CD4-positive, alpha-beta T cell treated with Interferon alpha-2 for 1 hour (primary cell): ENCODE data around the gene PTPRN2.

ENCODE experiments used
- DNase-seq, 2 donors: peaks; one replicate each; pipeline ENCODE4 v3.0.0-alpha.2; 2020 to 2022

Gene PTPRN2

DNA sequence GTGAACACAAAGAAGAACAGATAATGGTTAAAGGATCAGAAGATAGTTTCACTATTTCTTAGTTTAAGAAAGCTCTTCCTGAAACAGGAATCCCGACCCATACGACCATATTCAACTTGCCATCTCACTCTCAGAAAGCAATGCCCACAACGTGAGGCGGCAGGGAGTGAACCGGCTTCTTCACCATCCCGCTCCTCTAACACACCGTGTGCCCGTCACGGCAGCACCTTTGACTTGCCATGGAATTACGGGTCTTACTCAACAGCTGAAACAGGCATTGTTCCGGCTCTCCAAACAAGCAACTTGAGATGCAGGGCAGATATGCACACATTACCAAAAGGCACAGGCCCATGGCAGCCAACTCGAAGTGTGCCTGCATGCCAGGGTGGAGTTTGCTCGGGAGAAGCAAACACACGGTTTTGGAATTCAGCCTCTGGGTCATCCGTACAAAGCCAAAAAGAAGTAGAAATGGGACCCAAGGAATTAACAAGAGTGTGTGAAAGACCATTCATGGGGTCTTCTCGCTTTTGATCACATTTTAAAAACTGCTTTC is 957.2 kb downstream of the PTPRN2 start:
- no peak for DNase-seq

DNA sequence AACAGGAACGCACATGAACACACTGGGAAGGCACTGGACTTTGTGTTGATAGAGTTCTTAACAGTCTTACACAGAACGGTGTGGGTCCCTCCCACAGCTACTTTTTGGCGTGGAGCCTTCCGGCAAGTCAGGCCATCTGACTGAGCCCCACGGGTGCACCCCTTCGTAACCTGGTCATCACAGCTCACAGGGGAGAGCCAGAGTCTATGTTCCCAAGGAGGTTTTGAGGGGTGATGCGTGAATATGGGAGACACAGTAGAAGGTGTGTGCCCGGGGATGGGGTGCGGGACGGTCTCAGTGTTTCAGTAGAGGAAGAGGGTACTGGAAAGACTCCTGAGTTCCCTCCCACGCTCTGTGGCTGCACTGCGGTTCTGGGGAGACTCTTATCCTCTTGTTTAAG is 959.2 kb downstream of the PTPRN2 start:
- DNase-seq: no peak

DNA sequence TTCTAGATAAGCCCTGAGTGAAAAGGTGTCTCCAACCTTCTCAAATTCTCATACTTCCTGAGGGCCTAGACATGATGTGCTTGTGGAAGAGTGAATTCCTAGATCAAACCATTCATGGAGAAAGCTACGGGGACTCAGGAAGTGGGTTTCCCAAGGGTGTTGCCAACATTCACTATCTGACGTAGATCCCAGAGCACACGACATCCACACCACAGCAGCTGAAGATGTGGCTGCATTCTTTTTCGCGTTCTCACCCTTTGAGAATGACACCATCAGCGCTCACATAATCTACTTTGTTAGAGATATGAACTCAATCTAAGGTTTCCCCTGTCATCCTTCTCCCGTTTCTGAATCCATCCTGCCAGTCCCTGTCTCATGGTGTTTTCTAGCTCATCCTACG is 960.0 kb downstream of the PTPRN2 start:
- no peak for DNase-seq

DNA sequence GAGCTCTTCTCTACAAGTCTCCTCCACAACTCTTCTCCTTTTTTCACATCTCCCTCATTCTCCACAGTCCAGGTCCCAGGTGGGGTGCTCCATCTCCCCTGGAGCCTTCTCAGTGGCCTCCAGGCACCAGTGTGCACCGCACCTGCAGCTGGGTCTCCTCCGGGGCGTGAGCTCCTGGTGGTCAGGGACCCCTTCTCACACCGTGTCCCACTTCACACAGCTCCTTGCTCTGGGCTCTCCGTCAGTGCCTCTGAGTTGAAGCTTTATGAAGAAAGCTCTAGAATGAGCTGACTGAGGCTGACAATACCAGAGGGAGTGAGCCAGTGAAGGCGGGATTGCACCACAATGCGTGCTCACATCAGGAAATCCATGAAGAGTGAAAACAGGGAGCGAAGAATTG is 960.6 kb downstream of the PTPRN2 start:
- no peak for DNase-seq

DNA sequence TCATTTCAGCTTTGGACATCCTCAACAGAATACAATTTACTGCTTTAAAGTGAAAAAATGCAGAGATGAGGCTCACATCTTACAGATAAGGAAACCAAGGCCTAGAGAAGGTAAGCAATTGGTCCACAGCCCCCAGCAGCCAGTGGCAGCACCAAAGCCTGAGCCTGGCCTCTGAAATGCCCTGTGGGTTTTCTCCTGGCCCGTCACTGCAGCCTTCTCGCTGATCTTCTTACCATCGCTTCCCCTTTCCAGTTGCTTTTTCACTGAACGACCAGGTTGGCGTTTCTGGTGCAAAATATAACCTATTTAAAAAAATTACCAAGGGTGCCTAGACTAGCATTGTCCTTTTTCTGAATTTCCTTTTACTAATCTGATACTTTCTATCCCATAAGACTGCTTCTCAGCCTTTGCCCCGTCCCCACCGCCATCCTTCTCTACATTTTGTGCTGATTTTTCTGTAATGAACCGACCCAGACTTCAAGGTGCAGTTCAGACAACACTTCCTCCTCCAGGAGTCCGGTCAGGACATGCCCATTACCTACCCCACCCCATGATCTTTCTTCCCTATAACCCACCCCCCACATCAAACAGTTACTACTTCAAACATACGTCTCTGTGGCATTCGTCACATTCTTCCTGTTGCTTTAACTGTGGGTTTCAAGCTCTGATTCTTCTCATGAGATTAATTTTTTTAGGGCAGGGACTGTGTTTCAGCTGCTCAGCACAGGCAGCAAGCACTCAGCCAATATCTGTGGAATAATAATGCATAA is 961.5 kb downstream of the PTPRN2 start:
- peak in 1 of 2 donors; percentile 48 for DNase-seq

DNA sequence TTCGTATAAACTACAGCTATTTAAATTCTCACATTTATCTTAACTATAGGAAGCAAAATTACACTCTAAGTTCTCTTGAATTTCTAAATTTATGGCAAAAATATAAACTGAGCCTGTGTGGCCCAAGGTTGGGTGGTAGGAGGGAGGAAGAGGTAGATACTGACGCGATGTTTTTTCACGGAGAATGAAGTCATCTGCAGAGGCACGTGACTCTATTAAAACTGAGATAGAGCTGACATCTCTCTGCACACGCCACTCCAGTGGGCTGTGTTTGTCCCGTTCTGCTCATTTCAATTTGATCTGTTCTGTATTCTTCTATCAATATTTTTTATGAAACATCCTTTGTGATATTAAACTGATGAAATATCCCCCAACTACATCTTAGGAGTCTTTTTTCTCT is 964.1 kb downstream of the PTPRN2 start:
- DNase-seq: no peak

DNA sequence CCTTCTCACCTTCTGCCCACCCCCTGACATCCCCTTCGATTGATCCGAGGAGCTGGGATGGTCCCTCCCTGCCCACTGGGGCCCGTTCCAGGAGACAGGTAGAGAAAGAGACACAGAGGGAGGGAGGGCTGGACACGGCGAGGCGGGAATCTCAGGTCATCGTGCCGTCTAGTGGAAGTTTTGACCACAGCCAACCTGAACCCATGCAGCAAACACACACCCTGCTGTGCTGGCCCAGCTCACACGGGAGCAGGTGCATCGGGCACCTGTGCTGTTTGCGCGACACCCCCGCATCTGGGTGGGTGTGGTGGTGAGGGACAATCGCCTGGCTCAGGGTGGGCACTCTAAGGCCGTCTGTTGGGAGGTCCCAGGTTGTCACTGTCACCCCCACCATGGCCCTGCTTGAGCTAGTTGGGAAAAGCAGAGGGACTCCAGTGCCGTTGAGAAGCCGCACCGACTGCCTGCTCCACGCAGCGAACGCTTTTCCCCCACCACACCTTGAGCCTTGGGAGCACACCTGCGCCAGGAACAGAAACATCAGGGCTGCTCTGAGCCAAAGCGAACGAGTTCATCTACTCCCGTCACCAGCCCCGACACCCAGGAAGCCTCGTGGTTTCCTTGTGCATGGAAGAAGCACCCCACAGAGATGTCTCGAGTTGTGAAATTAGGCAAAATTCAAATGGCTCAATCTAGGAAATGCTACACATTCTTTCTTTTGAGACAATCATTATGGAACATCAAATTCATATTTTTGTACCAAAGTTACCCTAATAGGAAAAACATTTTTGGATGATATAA is 965.0 kb downstream of the PTPRN2 start:
- no peak for DNase-seq

DNA sequence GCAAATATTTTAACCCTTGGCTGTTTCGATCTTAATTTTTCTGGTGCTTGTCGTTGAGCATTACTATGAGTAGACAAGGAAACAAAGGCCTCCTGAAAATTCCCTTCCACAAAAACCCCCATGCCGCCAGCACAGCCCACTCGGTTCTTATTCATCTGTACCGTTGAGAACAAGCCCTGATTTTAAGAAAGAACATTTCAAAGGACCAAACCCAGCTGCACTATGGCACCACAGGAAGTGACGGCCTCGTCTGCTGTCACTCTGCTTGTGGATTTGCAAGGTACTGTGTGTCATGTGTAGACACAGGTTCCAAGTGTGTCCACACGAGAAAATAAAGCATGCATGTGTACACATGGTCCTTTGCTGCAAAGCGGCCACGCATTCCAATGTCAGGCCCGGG is 965.6 kb downstream of the PTPRN2 start:
- DNase-seq: peak in 1 of 2 donors; percentile 24

DNA sequence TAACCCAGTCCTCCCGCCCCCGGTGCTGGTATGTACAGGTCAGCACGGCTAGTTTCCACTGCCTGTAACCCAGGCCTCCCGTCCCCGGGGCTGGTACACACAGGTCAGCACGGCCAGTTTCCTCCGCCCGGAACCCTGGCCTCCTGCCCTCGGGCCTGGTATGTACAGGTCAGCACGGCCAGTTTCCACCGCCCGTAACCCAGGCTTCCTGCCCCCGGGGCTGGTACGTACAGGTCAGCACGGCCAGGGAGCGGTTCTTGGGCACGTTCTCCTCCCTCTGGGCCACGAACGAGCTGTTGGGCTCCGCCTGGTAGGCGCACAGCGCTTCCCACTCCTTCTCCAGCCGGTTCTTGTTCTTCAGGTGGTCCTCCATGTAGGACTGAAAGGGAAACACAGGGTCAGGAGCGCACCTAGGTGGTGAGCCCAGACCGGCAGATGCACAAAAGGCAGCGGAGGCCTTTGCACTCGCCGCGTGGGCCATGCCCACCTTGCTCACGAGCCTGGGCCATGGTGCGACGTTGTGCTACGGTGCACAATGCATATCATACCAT is 966.4 kb downstream of the PTPRN2 start:
- DNase-seq: no peak

DNA sequence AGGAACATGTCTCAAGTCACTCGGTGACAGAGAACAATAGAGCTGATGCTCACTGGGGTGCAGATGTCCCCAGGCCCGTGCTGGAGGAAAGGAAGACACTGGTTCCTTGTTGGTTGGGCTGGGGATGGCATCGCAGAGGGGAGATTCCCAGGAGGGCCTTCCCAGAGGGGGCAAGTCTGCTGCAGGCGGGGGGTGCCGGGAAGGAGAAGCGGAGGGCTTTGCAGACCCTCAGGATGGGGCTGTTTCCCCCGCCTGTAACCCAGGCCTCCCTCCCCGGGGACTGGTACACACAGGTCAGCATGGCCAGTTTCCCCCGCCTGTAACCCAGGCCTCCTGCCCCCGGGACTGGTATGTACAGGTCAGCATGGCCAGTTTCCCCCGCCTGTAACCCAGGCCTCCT is 967.0 kb downstream of the PTPRN2 start:
- no peak for DNase-seq

DNA sequence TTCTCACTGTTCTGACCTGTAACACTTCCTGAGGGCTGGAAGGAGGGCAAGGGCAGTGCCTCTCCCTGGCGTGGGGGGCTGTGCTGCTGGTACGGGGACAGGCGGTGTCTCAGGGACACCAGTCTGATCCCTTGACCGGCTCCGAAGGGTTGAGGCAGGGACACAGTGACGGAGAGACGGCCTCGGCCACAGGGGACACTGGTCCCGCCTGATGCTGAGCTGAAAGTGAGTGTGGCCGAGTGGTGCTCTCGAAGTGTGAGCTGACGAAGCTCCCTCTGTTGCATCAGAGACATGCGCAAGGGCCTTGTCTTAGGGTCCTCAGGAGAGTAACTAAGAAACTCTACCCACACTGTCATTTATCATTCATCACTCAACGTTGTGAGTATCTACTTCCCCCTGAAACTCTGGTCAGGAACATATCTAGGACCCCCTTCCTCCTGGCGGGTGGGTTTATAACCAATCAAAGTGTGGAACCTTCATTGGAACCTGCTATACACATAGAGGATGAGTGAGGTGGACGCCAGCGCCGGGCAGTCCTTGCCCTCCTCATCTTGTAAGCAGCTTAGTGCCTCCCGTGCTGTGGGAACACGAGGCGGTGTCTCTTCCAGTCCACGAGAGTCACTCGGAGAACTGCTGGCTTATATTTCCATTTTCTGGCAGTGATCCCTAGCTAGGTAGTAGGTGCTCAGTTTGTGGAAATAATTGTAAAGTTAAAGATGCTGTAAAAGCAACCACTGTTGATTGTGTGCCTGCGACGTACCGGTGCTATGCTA is 967.7 kb downstream of the PTPRN2 start:
- DNase-seq: no peak

DNA sequence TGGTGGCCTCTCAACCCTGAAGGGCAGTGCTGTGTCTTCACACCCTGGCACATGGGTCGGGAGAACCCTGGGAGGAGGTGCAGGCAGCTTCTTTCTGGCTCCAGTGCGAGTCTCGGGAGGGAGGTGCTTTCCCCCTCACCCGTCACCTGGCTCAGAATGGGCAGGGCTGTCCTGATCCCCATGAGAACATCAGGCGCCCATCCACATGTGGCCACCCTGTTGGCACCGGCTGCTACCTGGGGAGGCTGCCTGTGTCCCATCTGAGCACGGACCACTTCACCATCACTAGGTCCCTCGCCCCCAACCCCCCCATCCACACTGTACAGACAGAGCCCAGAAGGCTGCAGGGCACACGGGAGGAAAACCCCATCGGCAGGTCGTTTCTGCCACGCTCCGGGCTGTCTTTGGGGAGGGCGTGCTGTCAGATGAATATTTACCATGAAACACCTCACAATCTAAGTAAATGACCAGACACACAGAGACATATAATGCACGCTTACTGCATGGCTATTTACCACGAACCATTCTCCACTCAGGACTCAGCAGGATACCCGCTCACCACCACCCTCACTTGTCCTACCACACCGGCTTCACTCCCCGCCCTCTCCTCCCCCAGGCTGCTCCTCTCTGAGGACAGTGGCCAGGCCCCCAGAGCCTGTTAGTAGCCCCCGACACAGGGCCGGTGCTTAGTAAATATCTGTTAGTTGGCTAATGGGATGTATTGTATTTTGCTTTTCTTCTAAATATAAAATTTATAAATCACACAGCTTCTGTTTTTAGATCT is 968.6 kb downstream of the PTPRN2 start:
- DNase-seq: no peak

DNA sequence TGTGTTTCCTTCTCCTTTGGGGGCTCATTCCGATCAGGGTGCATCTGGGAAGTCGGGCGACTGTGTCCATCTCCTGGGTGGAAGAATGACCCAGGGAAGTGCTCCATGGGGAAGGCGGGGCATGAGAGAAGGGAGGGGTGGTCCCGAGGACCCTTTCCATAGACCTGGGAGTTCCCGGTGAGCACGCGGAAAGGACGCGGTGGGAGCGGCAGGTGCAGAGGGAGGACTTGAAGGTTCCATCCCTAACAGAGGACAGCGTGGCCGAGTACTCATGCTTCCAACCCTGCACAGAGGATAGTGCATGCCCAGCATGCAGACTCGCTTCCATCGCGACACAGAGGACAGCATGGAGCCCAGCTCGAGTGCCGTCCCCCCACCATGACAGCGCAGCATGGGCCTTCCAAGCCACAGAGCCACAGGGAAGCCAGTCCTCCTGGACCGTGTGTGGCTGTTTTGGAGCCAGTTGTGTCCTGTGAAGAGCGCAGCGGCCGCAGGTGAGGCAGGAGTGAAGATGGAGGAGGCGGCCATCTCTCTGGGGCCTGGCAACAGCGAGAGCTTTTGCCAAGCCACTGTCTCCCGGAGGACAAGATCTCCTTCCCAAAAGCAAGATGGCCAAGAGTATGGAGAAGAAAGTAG is 969.4 kb downstream of the PTPRN2 start:
- no peak for DNase-seq

DNA sequence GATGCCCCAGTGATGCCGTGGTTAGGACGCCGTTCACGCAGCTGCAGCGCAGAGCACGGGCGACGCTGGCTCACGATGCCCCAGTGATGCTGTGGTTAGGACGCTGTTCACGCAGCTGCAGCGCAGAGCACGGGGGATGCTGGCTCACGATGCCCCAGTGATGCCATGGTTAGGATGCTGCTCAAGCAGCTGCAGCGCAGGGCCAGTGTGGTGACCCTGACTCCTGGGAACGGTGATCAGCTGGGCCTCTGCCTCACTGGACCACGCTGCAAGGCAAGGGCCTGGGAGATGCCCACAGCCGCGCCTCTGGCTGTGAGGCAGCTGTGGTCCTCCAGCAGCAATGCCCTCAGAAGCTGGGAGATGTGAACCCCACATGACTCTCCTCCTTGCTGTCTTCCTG is 970.2 kb downstream of the PTPRN2 start:
- no peak for DNase-seq

DNA sequence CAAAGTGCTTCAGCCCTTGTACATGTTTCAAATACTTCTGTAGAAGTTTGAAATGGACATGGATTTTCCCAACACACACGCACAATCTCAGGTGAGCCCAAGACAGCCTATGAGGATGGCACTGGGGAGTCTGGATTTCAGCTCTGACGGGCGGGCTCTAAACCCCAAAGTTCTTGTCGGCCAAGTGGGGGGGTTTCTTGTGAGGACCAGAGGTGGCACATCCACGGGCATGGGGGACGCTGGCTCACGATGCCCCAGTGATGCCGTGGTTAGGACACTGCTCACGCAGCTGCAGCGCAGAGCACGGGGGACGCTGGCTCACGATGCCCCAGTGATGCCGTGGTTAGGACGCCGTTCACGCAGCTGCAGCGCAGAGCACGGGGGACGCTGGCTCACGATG is 970.7 kb downstream of the PTPRN2 start:
- no peak for DNase-seq

DNA sequence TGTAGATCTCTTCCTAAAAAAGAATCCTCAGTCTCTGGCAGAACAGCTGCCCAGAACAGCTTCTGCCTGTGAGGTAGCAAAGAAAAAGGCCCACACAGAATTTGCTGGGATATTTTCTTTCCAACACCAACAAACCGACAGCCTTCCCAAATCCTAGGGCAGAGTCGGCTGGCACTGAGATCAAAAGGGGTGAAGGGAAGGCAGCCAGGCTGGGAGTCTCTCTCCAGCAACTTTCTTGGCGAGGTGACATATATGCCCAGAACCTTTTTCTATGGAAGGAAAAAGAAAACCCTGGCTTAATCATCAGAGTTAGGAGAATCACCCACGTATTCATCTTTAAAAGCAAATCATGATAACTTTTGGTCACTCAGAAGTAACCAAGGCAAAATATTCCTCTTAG is 971.2 kb downstream of the PTPRN2 start:
- DNase-seq: no peak

DNA sequence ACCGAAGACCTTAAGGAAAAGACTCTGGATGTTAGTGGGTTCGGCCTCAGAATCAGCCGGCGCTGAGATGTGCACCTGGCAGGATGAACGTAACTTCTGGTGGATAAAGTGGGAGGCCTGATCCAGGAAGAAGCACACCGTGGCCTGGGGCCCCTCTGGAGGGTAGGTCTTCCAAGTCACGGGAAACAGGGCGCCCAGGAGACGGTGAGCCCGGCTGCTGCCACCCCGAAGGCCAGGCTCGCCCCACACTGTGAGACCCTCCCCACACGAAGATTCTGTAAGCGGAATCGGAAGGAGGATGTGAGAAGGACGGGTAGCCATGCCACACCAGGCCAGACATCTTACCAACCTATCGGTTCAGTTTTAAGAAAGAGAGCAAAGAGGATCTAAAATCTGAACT is 971.8 kb downstream of the PTPRN2 start:
- DNase-seq: no peak

DNA sequence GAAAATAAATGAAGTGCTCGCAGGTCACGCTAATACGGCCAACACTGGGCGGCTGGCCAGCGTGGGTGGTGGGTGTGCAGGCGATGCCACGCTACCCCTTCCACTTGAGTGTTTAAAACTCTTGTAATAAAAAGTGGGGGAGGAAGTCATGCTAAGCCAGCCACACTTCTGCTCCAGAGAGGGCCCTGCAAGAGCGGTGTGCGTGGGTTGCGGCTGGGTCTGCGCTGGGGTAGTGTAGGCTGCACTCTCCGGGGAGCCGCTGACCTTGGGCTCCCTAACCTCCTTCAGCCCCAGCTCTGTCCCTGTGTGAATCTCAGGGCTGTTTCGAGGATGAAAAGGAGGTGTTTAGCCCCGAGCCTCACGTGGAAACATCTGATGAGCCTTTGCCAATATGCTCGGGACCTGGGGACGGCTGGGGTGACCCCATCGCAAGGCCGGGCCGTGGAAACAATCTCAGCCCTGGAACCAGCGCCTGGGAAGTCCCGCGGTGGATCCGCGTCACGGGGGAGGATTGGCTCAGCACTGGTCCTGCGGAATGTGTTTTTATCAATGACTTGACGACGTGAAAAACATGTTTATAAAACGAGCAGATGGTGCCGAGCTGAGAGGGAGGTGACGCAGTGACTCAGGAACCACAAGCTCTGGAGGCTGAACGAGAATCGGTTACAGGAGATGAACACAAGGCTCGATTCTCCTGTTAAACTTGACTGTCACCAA is 972.4 kb downstream of the PTPRN2 start:
- DNase-seq: no peak

DNA sequence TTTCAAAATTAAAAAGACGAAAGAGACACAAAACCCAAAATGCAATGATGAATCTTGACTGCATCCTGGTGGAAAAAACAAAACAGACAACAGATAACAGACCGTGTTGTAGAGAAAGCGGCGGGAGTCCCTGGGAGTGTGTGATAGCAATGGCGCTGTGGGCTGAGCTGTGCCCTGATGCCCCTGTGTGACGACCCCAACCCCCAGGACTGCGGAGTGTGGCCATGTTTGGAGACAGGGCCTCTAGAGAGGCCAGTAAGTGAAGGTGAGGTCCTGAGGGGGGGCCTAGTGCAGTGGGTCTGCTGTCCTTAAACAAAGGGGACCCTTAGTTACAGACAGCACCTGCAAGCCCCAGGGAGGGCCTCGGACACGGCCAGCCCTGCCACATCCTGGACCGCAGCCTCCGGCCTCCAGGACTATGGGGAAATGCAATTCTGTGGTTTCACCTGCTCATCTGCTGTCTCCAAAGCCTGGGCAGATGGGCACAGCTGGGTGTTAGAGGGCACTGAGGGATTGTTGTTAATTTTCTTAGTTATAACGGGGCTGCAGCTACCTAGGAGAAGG is 973.1 kb downstream of the PTPRN2 start:
- DNase-seq: no peak

DNA sequence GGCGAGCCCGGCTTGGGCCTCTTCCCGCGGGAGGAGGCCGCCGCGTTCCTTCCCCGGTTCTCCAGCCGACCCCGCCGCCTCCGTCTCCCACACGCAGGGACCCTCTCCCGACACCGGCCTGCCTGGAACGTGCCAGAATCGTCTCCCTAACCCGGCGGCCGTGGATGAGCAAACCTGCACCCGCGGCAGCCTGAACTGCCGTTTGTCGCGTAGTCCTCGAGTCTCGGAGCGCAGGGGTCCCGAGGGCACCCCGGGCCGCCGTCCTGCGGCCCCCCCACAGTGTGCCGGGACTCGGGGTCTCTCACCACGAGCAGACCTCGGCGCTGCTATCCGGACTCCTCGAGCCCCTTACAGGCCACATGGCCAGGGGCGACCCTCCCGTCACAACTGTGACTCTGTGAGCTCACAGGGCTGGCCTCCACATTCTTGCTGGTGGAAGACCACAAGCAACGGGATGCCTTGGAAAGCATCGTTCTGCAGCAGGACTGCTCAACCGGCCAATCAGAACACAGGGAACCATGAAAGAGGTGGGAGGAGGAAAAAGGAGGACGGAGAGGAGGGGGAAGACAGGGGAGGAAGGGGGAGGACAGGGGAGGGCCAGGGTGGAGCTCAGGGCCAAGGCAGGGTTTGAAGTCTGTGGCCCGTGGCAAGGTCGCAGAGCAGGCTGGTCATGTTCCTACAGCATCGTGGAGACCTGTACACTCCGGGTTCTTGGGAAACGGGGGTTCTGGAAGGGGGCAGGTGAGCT is 973.9 kb downstream of the PTPRN2 start:
- DNase-seq: no peak
